GM23338 (cell line): ENCODE measurements around the gene POU3F1.

Source experiments
- CREB1 ChIP-seq: fragments of 250-450 bp; sonication (Bioruptor Pico); IDR thresholded peaks from 2 replicates; pipeline ENCODE4 v1.5.0; 2020; ENCODE audit warnings: low read depth, mild to moderate bottlenecking, moderate library complexity
- CTCF ChIP-seq, 2 experiments: fragments of 200-600 bp in 1 of 2; sonication (generic) in 1 of 2; conservative IDR thresholded peaks; 2 replicates each; pipeline versions ENCODE4 v1.5.1 to v1.6.1; 2016 to 2017; ENCODE audit warnings: antibody characterized with exemption in 2 of 2, low read depth in 2 of 2, mild to moderate bottlenecking in 2 of 2, moderate library complexity in 1 of 2
- ETS1 ChIP-seq: IDR thresholded peaks from 2 replicates; pipeline ENCODE4 v1.6.1; 2016; ENCODE audit warnings: antibody characterized with exemption
- EZH2 ChIP-seq: fragments of 200-600 bp; sonication (generic); IDR thresholded peaks from one replicate; pipeline ENCODE4 v1.8.0; 2017; ENCODE audit warnings: antibody characterized with exemption, mild to moderate bottlenecking, low read depth; ENCODE audit not compliant: unreplicated experiment
- EZH2phosphoT487 ChIP-seq: fragments of 200-600 bp; sonication (generic); IDR thresholded peaks from one replicate; pipeline ENCODE4 v1.8.1; 2018; ENCODE audit warnings: antibody characterized with exemption; ENCODE audit not compliant: unreplicated experiment
- JUNB ChIP-seq: IDR thresholded peaks from one replicate; pipeline ENCODE4 v1.6.1; 2016; ENCODE audit warnings: antibody characterized with exemption; ENCODE audit not compliant: unreplicated experiment
- REST ChIP-seq: IDR thresholded peaks from one replicate; pipeline ENCODE4 v1.6.1; 2018; ENCODE audit warnings: antibody characterized with exemption; ENCODE audit not compliant: unreplicated experiment

- TF ChIP-seq CTCF (conservative IDR thresholded peaks at IDR 0.05; ENCODE audit: low read depth in 2 of 2) (no peak), ETS1 (no peak), REST (no peak), EZH2 (no peak), CREB1 (CRISPR knock-in tag) (no peak), JUNB (no peak), EZH2phosphoT487 (no peak)
Measured at GRCh38 chr1:38076455-38076854, 29.9 kb upstream of the POU3F1 start.
